CD14-positive monocyte (primary cell): ENCODE results near the gene TMEM250. TPM values are rescaled to one million over a fixed set of nuclear protein-coding genes. Genes with fewer than 3 reads are reported as not detected.

Experiments
- DNase-seq, 3 donors: peaks; one replicate each; pipeline ENCODE4 v3.0.0-alpha.2; 2011 to 2022
- H2AFZ ChIP-seq: 2 replicates; pipeline ENCODE4 v1.6.0; 2012; ENCODE audit warnings: mild to moderate bottlenecking, low read depth, low read length, inconsistent platforms; ENCODE audit not compliant: insufficient read depth, poor library complexity, severe bottlenecking
- H3K27ac ChIP-seq, 2 donors: 1 replicate in 1 of 2; 2 replicates in 1 of 2; pipeline ENCODE4 v1.5.1; 2012 to 2013; ENCODE audit warnings: low read length in 2 of 2, control low read depth in 1 of 2, inconsistent platforms in 1 of 2, low read depth in 1 of 2, mild to moderate bottlenecking in 1 of 2
- H3K27me3 ChIP-seq, 2 donors: one replicate each; pipeline versions ENCODE4 v1.6.0 to v1.6.1; 2011 to 2013; ENCODE audit warnings: low read length in 2 of 2; ENCODE audit not compliant: control insufficient read depth in 2 of 2, insufficient read depth in 2 of 2
- H3K36me3 ChIP-seq, 2 donors: replicated peaks in 1 of 2; 1 replicate in 1 of 2; 2 replicates in 1 of 2; pipeline versions ENCODE4 v1.5.1 to v1.6.1; 2012 to 2013; ENCODE audit warnings: low read length in 2 of 2, control low read depth in 1 of 2, inconsistent platforms in 1 of 2, mild to moderate bottlenecking in 1 of 2; ENCODE audit not compliant: insufficient read depth in 2 of 2, control insufficient read depth in 1 of 2
- H3K4me1 ChIP-seq, 2 donors: 1 replicate in 1 of 2; 2 replicates in 1 of 2; pipeline versions ENCODE4 v1.5.1 to v1.6.1; 2012 to 2013; ENCODE audit warnings: low read length in 2 of 2, control low read depth in 1 of 2, inconsistent platforms in 1 of 2, mild to moderate bottlenecking in 1 of 2, moderate library complexity in 1 of 2; ENCODE audit not compliant: insufficient read depth in 2 of 2, control insufficient read depth in 1 of 2
- H3K4me2 ChIP-seq: replicated peaks from 2 replicates; pipeline ENCODE3; 2012; ENCODE audit warnings: low read length, moderate library complexity, mild to moderate bottlenecking; ENCODE audit not compliant: poor library complexity, severe bottlenecking; ENCODE audit errors: extremely low read depth
- H3K4me3 ChIP-seq, 3 experiments: fragments of 200-600 bp in 1 of 3; sonication (generic) in 1 of 3; replicated peaks in 1 of 3; 1 replicate in 2 of 3; 2 replicates in 1 of 3; pipeline ENCODE4 v1.5.1; 2011 to 2013; ENCODE audit warnings: low read length in 3 of 3, mild to moderate bottlenecking in 3 of 3, control low read depth in 2 of 3, low read depth in 2 of 3, inconsistent platforms in 1 of 3, moderate library complexity in 1 of 3
- H3K79me2 ChIP-seq: 2 replicates; pipeline ENCODE4 v1.6.0; 2012; ENCODE audit warnings: mild to moderate bottlenecking, control low read depth, inconsistent platforms, low read length, moderate library complexity; ENCODE audit not compliant: insufficient read depth
- H3K9ac ChIP-seq: 2 replicates; pipeline ENCODE4 v1.6.0; 2017; ENCODE audit warnings: low read length, mild to moderate bottlenecking; ENCODE audit not compliant: insufficient read depth, poor library complexity, severe bottlenecking
- H3K9me3 ChIP-seq, 2 donors: replicated peaks in 1 of 2; 1 replicate in 1 of 2; 2 replicates in 1 of 2; pipeline versions ENCODE4 v1.5.1 to v1.6.1; 2012 to 2013; ENCODE audit warnings: low read length in 2 of 2, control low read depth in 1 of 2; ENCODE audit not compliant: control insufficient read depth in 1 of 2, insufficient read depth in 1 of 2
- H4K20me1 ChIP-seq: 2 replicates; pipeline ENCODE4 v1.6.0; 2012; ENCODE audit warnings: mild to moderate bottlenecking, low read length, control low read depth, moderate library complexity; ENCODE audit not compliant: insufficient read depth
- H3K27ac Mint-ChIP-seq, 7 donors: one replicate each; pipeline ENCODE4 v1.8.0; 2020; ENCODE audit warnings: mild to moderate bottlenecking in 7 of 7, mixed read lengths in 7 of 7, moderate library complexity in 6 of 7, inconsistent platforms in 2 of 7
- H3K27me3 Mint-ChIP-seq, 3 donors: one replicate each; pipeline ENCODE4 v1.8.0; 2021 to 2022; ENCODE audit warnings: low read depth in 3 of 3, mild to moderate bottlenecking in 3 of 3, mixed read lengths in 3 of 3, moderate library complexity in 3 of 3, inconsistent platforms in 1 of 3
- H3K36me3 Mint-ChIP-seq, 2 donors: one replicate each; pipeline ENCODE4 v1.8.0; 2020; ENCODE audit warnings: mixed read lengths in 2 of 2, inconsistent platforms in 1 of 2, mild to moderate bottlenecking in 1 of 2
- H3K4me1 Mint-ChIP-seq: one replicate; pipeline ENCODE4 v1.8.0; 2020; ENCODE audit warnings: mild to moderate bottlenecking, mixed read lengths
- H3K4me3 Mint-ChIP-seq, 2 donors: one replicate each; pipeline ENCODE4 v1.8.0; 2020; ENCODE audit warnings: mild to moderate bottlenecking in 2 of 2, mixed read lengths in 2 of 2, moderate library complexity in 1 of 2
- H3K9me3 Mint-ChIP-seq, 7 donors: one replicate each; pipeline ENCODE4 v1.8.0; 2020 to 2022; ENCODE audit warnings: mixed read lengths in 7 of 7, mild to moderate bottlenecking in 6 of 7, moderate library complexity in 6 of 7, inconsistent platforms in 2 of 7
- CTCF ChIP-seq: fragments of 200-600 bp; IDR thresholded peaks from one replicate; pipeline ENCODE4 v1.8.0; 2022; ENCODE audit warnings: antibody characterized with exemption, mild to moderate bottlenecking
- WGBS: methylation state at CpG from one replicate; pipeline ENCODE4 v1.1.5; 2013; ENCODE audit warnings: missing lambda C conversion rate; ENCODE audit not compliant: insufficient coverage; 5-methylcytosine and 5-hydroxymethylcytosine counted together
- intact Hi-C, 2 donors: fragments of 100-400 bp; cut with micrococcal nuclease; formaldehyde crosslinking; loops; one replicate each; pipeline versions ENCODE4 v1.15.0 to v1.15.1; 2023
- polyA plus RNA-seq, 3 donors: library from polyadenylated mRNA; depleted of rRNA in 1 of 3; unstranded in 2 of 3; stranded (reverse) in 1 of 3; fragments of 300-500 nt in 2 of 3; fragments of >200 nt in 1 of 3; fragmentation: Illumina TruSeq in 2 of 3; gene quantifications; 1 replicate in 2 of 3; 2 replicates in 1 of 3; pipeline ENCODE4 v1.2.3, GENCODE V29; 2012 to 2021

TMEM250 gene
- polyA plus RNA-seq, 3 donors = 11.0 to 38.0 (median 30.9) TPM

DNA sequence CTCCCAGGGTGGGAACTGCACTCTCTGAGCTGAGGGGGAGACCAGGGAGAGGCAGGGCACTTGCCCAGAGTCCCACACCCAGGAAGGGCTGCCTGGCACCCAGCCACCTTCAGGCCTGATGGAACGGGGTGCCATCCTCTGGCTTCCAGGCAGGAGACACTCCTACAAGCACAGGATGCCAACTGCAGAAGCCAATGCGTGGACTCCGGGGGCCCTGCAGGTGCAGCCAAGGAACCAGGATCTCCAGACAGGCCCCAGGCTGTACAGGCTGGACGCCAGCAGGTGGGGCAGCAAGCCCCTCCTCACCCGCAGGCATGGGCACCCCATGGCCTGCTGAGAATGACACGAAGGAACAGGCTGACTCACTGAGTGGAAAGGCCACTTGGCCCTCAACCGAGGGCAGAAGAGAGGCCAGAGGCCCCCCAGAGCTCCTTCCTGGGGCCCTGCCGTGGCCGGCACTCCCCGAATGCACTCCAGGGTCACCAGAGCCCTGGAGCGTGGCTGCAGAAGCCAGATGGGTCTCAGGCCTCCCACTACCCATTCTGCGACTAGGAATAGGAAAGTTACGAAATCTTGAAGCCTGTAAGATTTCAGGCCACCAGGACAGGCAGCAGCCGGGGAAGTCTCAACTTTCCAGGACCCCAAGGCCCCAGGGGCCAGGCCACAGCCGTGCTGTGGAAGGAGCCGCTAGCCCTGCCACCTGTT is 39.3 kb downstream of the TMEM250 start:
- H3K4me1 Mint-ChIP-seq = peaks cover 81% of the 10 kb centered on the region
- H3K9me3 ChIP-seq = no peaks in the 10 kb centered on the region
- peak overlapping the region; percentile 55 for H3K9ac ChIP-seq
- peaks cover 68% of the 10 kb centered on the region for H4K20me1 ChIP-seq
- WGBS = 14% methylated on average over 13 of the region's 16 CpGs
- intact Hi-C loops = loop anchor here in 1 of 2 donors (5.0 kb wide), 2 partner anchors 37 to 38 kb away; partner anchors contain the start of gene TMEM250
- peaks cover 22 to 40% of the 10 kb centered on the region in 2 donors for H3K36me3 Mint-ChIP-seq
- peak overlapping the region; percentile 33 to 68 for H3K27ac ChIP-seq
- H2AFZ ChIP-seq = no peak overlapping the region
- peaks cover 86% of the 10 kb centered on the region for H3K79me2 ChIP-seq
- peaks cover 8 to 27% of the 10 kb centered on the region in 2 donors for H3K36me3 ChIP-seq
- peak overlapping the region in 1 of 3 experiments; percentile 42 for H3K4me3 ChIP-seq
- peaks cover 78 to 95% of the 10 kb centered on the region in 2 donors for H3K4me1 ChIP-seq
- H3K9me3 Mint-ChIP-seq = peaks cover 0 to 1% (median 0%) of the 10 kb centered on the region in 7 donors
- H3K4me2 ChIP-seq = peak overlapping the region; percentile 23
- DNase-seq = peak; percentile 46 to 72 (median 53)
- TF ChIP-seq CTCF = peak; percentile 29
- no peaks in the 10 kb centered on the region for H3K27me3 ChIP-seq
- peak overlapping the region in 6 of 7 donors; percentile 56 to 88 (median 79) for H3K27ac Mint-ChIP-seq
- peaks cover 0 to 6% (median 0%) of the 10 kb centered on the region in 3 donors for H3K27me3 Mint-ChIP-seq
- peak overlapping the region in 1 of 2 donors; percentile 68 for H3K4me3 Mint-ChIP-seq

DNA sequence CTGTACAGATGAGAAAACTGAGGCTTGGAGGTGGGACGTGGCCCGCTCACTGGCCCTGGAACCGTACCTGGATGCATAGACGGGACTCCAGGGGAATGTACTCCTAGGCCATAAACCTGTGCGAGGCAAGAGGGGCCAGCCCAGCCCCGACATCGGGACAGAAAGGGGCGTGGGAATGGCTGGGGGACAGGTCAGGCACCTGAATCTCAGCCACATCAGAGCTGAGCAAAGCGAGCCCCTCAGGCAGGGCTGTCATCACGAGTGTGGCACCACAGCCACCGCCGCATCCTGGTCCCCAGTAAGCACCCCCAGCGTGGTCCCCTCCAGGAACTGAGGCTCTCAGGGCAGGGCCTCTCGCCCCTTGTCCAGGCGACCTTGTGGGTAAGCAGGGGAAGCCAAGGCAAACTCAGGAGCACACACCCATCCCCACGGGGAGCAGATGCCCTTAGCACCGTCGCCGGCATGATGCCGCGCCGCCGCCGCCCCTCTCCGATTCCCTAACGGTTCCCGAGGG is 40.1 kb downstream of the TMEM250 start:
- H3K4me1 ChIP-seq = peaks cover 74 to 87% of the 10 kb centered on the region in 2 donors
- 93% methylated on average over 23 of the region's 27 CpGs for WGBS

More for the DNA sequence above, 40.1 kb downstream of the TMEM250 start:
- peaks cover 23 to 39% of the 10 kb centered on the region in 2 donors for H3K36me3 Mint-ChIP-seq
- intact Hi-C loops = loop anchor here in 1 of 2 donors (5.0 kb wide), 2 partner anchors 36 to 39 kb away; partner anchors contain the start of gene TMEM250
- peaks cover 0 to 6% (median 0%) of the 10 kb centered on the region in 3 donors for H3K27me3 Mint-ChIP-seq
- peaks cover 0 to 1% (median 0%) of the 10 kb centered on the region in 7 donors for H3K9me3 Mint-ChIP-seq
- Histone ChIP-seq H3K27me3 (no peaks in the 10 kb centered on the region), H3K4me3 (no peak overlapping the region), H3K4me2 (no peak overlapping the region), H3K36me3 (peaks cover 8 to 24% of the 10 kb centered on the region in 2 donors), H3K27ac (peak overlapping the region; percentile 6 to 68), H2AFZ (no peak overlapping the region), H3K9ac (no peak overlapping the region), H3K9me3 (no peaks in the 10 kb centered on the region), H4K20me1 (peaks cover 61% of the 10 kb centered on the region), H3K79me2 (peaks cover 86% of the 10 kb centered on the region)
- no peak for DNase-seq
- TF ChIP-seq CTCF = no peak
- H3K4me1 Mint-ChIP-seq = peaks cover 73% of the 10 kb centered on the region
- peak overlapping the region in 3 of 7 donors; percentile 1 to 96 (median 38) for H3K27ac Mint-ChIP-seq
- H3K4me3 Mint-ChIP-seq = no peak overlapping the region
